ENCODE data around the gene RNPEPL1.
A peak's percentile ranks its signal among the peaks of the same experiment; 100 is the strongest.

RNPEPL1 gene

DNA sequence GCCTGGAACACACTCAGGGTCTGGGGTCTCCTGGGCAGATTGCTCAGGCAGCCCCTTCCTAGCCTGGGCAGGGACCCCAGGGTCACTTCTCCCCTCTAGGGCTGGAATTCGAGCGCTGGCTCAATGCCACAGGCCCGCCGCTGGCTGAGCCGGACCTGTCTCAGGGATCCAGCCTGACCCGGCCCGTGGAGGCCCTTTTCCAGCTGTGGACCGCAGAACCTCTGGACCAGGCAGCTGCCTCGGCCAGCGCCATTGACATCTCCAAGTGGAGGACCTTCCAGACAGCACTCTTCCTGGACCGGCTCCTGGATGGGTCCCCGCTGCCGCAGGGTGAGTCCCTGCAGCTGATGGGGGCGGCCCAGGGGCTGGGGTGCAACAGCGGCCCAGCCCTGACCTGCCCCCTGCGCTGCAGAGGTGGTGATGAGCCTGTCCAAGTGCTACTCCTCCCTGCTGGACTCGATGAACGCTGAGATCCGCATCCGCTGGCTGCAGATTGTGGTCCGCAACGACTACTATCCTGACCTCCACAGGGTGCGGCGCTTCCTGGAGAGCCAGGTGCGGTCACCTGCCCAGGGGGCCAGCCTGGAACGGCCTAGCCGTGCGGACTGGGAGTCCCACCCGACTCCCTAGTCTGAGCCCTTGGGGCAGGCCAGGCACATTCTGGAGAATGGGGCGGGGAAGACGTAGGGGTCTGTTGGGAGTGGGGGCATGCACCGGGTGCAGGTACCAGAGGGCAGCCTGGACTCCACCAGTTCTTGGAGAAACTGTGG, 8.3 kb downstream of the RNPEPL1 start:
- DNase-seq (ENCODE audit: low spot score) = no peak

DNA sequence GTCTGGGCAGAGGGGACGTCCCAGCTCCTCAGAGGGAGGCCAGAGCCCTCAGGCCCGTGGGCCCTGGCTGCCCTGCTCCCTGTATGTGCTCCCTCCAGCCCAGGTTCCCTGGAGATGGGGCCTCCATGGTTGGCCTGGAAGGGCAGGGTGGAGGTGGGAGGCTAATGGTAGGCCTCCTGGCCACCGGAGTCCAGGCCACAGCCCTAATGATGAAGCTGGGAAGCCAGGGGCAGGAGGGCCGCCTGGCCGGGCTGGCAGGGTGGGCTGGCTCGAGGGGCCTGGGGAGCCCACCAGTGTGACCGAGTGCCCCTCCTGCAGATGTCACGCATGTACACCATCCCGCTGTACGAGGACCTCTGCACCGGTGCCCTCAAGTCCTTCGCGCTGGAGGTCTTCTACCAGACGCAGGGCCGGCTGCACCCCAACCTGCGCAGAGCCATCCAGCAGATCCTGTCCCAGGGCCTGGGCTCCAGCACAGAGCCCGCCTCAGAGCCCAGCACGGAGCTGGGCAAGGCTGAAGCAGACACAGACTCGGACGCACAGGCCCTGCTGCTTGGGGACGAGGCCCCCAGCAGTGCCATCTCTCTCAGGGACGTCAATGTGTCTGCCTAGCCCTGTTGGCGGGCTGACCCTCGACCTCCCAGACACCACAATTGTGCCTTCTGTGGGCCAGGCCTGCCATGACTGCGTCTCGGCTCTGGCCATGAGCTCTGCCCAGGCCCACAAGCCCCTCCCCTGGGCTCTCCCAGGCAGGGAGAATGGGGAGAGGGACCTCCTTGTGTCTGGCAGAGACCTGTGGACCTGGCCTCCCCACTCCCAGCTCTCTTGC, 9.2 kb downstream of the RNPEPL1 start:
- no peak for DNase-seq (ENCODE audit: low spot score)

DNA sequence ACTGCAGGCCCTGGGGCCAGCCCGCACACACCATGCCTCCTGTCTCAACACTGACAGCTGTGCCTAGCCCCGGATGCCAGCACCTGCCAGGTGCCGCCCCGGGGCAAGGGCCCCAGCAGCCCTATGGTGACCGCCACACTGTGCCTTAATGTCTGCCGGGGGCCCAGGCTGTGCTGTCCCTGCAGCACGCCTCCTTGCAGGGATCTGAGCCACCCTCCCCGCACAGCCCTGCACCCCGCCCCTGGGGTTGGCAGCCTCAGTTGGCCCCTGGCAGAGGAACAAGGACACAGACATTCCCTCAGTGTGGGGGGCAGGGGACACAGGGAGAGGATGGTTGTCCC, 9.8 kb downstream of the RNPEPL1 start:
- no peak for DNase-seq (ENCODE audit: low spot score)

DNA sequence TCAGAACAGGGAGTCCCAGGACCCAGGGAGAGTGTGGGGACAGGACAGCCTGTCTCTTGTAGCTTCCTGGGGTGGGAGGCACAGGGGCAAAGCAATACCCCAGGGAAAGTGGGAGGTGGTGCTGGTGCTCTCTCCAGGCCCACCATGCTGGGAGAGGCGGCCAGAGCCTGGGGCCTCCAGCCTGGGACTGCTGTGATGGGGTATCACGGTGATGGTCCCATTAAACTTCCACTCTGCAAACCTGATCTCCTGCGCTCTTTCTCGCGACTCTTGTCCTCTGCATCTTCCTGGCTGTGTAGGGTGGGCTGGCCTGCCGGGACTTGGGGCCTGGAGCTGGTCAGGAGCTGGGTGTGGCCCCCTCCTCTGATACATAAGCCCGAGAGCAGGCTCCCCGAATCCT, 10.2 kb downstream of the RNPEPL1 start:
- no peak for DNase-seq (ENCODE audit: low spot score)

DNA sequence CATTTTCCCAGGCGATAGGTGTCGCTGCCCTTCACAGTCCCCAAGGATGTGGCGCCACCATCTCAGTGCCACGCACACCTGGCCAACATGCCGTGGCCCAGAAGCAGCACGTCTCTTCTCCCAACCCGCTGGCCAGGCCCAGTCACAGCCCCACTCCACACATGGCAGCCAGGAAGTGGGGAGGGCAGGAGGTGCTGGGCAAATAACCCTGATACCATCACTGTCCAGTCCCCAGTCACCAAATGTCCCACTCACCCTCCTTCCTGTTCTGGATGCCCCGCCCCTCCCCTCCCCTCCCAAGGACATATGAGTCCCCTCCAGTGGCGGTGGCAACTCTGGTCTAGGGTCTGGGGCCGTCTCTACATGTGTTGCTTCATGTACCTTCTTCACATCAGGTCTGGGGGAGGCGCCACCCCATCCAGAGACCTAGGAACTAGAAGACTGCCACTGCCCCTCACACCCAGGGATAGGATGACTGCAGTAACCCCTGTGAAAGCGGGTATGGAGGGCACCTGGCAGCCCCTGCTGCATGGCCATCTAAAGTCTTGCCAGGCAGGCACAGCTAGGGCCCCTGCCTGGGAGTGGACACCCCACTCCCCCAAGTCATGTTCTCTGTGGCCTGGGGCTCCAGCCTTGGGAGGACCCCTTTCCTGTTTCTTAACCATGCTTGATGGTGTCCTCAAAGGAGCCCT, 10.9 kb downstream of the RNPEPL1 start:
- DNase-seq (ENCODE audit: low spot score) = no peak

DNA sequence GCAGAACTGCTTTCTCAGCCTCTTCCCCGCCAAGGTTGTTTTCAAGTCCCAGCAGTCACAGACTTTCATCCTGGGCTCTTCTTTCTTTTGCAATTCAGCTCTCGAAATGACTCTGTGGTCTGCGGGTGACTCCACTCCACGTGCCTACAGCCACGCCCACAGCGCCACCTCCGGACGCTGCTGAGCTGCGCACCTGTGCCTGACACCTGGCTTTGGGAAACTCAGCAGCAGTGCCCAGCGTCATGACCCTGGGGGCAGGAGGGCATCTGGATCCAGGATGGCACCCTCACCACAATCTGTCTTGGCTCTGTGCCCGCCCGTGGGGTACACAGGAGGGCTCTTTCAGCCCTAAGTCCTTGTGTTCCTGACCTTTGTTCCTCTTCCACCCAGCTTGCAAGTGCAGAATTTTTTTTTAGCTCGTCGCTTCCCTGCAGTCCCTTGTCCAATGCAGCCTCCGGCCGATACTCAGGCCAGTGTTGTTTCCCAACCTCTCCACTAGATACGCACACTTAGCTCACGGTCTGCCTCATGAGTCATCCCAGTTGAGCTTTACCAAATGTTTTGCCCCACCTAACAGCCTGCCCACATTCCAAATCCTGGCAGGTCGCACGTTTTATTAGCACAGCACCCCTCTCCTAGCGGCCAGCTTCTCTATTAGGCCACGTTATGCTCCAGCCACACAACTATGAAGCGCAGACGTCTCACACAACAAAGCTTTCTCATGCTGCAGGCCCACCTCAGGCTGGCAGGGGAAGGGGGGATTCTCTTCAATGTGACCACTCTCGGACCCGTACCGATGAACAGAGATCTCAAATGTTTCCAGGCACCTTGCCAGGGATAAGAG, 11.7 kb downstream of the RNPEPL1 start:
- no peak for DNase-seq (ENCODE audit: low spot score)

DNA sequence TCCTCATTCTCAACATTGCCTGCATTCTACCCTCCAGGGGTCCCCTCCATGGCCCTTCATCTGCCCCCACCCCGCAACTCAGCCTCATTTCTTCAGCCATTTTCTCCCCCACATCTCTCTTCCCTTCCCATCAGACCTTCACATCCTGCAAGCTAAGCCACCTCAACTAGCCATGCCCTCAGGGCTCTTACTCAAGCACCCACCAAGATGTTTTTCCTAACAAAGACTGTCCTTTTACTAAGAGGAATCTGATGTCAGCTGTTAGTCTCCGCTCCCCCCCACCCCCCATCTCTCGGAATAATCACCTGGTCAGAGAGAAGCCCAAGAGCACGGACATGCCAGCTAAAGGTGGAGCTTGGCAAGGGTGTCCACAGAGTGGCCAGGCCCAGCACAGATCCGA, 13.5 kb downstream of the RNPEPL1 start:
- DNase-seq (ENCODE audit: low spot score) = no peak

DNA sequence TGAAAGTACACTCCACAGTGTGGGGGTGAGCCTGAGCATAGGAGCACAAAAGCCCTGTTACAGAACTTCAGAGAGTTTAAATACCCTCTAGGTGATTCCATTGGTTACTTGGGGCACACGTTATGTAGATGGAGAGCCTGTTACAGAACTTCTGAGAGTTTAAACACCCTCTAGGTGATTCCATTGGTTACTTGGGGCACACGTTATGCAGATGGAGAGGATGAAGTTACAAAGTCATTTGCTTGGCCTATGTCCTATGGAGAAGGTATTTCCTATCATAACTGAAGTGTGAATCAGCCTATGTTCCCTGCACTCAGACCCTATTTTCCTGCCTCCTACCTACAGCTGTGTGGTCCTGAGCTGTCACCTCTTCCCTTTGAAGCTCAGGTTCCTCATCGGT, 14.5 kb downstream of the RNPEPL1 start:
- DNase-seq (ENCODE audit: low spot score) = no peak

DNA sequence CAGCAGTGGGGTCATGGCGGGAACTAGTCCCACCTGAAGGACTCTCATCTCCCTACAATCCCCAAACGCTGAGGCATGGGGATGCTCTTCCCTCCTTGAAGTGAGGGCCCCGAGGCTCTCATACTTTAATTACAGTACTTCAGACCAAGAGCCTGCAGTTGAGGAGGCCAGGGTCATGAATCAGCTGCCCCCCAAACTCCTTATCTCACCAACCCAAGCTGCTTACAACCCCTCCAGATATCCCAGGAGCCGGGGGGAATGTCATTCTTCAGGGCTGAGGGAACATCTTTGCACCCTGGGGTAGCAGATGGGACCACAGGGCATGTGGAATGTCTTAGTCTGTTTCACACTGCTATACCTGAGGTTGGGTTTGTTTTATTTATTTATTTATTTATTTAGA, 15.5 kb downstream of the RNPEPL1 start:
- no peak for DNase-seq (ENCODE audit: low spot score)

DNA sequence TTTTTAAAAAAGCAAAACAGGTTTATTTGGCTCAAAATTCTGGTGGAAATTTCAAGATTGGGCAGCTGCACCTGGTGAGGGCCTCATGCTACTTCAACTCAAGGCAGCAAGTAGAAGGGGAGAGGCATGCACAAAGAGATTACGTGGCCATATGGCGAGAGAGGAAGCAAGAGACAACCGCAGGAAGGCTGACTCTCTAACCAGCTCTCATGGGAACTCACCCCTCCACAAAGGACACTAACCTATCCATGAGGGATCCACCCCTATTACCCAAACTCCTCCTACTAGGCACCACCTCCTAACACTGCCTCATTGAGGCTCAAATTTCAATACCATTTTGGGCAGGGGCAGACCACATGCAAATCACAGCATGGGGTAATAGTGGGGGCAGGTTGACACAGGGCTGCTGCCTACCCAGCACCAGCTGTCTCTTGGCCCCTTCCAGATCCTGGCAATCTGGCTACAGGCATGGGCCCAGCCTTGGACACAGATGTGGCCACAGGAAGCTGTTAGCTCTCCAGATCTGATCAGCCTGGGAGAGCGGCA, 16.3 kb downstream of the RNPEPL1 start:
- DNase-seq (ENCODE audit: low spot score) = no peak

DNA sequence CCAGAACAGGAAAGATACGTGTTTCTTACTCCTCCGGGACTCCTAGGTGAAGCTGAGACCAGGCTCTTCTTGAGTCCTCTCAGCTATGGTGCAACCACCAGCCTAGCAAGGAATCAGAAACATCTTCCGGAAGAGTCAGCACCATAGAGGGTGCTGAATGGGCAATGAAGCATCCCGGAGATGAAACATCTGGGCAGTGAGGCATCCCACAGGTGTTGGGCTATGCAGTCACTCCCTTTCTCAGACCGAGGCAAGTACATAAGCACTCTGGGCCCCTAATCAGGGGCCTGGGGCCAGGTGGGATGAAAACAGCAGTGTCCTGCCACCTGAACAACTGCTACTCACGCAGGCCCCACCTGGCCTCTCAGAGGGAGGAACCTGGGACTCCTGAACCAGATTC, 16.8 kb downstream of the RNPEPL1 start:
- DNase-seq (ENCODE audit: low spot score) = no peak

DNA sequence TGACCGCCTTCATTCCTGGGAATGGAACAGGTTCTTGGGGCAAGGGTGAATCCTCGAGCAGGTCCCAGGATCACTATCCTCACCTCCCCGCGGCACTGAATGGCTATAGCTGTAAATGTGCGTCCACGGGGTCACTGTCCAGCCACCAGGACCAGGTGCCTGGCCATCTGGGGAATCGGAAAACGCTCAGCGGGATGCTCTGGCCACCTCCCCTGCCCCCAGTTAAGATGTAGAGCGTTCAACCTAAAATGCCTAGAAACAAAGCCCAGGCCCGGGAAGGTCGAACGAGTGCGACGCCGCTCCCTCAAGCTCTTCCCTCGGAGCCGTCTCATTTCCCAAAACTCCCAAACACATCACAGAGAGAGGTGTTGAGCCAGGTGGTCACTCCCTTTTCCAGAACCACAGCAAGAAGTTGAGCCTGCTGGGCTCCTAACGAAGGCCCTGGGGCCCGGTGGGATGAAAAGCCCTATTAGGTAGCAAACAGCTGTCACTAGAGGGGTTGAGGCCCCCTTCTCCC, 17.5 kb downstream of the RNPEPL1 start:
- DNase-seq (ENCODE audit: low spot score) = no peak

DNA sequence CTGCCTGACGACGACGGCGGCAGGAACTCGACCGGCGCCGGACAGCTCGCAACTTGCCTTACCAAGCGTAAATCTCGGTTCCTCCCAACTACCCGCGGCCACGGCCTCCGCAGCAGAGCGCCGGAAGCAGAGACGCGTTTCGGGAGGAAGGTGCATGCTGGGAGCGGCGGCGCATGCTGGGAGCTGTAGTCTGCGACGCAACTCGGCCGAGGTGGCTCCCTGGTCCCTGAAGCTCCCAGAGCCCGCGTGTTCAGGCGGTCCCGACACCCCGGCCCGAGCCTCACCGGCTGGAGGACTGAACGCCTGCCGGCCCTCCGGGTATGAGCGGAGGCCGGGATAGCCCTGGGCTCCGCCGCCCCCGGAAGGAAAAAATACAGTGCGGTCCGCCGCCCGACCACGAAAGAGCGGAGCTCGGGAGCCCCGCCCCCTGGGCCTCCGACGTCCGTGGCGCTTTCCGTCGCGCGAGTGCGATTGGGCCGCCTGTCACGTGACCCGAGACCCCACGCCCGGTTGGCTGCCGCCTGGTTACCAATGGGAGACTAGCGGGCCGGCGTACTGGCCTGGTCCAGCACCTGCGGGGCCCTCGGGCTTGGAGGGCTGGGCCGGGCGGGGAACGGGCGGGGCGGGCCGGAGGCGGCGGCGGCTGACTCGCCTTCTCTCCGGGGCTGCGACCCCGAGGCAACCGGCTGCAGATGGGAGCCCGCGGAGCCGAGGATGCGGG, 18.1 kb downstream of the RNPEPL1 start, which contains the start of gene CAPN10:
TSS of gene CAPN10 (plus strand) at position 537 of the 721 bp plus-strand sequence. CDS start at position 715, 178 bp downstream.
- DNase-seq (ENCODE audit: low spot score) = peak; percentile 98

DNA sequence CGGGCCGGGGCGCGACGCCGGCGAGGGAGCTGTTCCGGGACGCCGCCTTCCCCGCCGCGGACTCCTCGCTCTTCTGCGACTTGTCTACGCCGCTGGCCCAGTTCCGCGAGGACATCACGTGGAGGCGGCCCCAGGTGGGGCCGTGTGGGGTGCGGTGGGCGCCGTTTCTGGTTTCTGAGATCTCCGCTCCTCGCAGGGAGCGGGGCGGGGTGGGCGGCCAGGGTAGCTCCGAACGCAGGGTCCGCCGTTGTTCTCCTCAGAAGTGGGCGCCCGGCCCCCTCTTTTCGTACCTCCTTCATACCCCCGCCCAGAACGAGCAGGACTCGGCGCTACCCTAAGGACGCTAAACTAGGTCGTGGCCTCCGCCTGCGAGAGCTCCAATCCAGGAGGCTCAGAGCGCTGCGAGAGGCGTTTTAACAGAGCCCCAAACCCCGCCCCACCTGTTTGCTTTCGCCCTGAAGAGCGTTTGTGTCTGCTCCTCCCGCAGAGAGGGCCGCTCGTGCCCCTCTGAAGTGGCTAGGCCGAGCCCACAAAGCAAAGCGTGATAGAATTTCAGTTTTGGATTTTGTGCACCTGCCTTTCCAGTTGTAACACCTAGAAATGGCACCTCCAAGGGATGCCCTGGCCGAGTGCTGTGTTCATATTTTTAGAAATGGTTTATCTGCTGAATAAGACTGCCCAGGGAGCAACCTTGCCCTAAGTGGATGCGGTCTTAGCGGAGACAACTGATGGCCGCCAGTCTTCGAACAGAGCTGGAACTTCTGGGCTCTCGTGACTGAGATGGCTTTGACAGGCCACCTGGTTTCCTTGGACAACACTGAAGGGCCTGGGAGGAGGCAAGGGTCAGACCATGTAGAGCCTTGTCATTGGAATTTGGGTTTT, 18.9 kb downstream of the RNPEPL1 start:
- DNase-seq (ENCODE audit: low spot score) = no peak

DNA sequence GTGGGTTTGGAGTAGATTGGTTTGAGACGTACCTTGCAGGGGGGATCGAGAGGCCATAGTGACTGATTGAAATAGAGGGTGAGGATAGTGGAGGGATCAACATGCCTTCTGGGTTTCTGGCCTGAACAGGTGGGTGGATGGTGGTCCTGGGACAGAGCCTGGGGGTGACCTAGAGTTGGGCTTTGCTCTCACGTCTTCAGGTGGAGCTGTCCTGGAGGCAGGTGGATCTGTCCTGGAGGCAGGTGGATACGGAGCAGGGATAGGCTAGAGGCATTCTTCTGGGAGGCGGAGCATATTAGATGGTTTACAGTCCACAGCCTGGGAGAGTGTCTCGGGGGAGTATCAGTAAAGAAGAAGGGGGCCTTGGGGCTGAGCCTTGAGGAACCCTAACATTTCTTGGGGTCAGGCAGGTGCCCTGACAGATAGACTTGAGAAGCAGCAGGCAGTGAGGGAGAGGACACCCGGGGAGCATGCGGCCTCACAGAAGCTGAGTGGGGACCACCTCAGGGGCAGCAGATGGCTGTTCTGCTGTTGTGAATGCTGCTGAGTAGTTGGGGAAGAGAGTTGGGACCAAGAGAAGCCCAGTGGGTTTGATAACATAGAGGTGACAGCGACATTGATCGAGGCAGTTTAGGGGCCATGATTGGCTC, 19.8 kb downstream of the RNPEPL1 start:
- DNase-seq (ENCODE audit: low spot score) = no peak

DNA sequence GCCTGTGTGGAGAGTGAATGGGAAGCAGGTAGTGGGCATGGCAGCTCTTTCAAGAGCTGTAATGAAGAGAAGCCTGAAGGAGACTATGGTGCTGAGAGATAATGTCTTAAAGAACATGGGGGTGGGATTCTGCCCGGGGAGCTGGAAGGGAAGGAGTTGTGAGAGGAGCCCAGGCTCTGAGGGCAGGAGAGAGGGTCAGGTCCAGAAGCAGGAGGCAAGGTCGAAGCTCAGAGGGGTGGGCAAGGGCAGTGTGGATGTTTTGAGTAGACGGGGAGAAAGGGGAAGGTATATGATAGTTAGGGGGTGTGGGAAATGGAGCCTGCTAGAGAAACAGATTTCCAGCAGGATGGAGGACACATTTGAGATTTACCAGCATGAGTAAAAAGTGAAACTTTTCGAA, 20.4 kb downstream of the RNPEPL1 start:
- no peak for DNase-seq (ENCODE audit: low spot score)

DNA sequence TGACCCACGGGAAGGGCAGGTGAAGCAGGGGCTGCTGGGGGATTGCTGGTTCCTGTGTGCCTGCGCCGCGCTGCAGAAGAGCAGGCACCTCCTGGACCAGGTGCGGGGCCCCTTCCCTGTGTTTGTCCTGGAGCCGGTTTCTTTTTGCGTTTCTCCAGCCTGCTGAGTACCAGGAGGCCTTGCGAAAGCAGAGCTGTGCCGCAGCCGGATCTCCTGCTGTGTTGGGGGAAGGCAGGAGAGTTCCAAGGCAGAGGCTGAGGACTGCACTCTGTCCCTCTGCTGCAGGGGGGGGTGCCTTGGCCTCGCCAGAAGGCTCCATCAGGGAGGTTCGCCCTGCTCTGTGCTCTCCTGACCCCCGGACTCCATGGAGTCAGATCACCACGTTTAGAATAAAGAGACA, 21.1 kb downstream of the RNPEPL1 start:
- no peak for DNase-seq (ENCODE audit: low spot score)

DNA sequence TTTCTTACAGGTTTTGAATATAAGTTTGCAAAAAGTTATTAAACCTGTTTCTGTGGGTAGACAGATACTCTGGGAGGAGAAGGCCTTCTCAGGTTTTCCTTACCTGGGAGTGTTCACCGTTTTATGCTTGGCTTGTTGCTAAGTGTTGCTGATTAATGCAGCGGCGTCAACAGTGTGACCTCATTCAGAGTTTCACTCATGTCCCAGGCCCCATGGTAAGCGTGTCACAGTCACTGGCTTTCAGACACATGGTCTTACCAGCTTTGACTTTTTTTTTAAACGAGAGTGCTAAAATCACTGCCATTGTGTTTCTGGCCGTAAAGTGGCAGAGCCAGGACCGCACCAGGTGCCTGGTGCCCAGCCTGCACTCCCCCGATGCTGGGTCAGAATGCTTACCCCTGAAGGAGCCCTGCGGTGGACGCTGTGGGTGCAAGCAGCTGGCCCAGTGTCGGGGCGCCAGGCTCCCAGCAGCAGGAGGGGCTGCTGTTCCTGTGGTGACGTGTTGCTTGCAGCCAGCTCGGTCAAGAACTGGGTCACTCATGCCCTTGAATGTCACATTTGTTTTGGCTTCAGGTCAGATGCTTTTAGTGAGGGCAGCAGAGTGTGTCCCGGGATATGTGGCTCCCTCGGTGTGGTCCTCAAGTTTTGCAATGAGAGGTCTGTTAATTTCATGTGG, 21.7 kb downstream of the RNPEPL1 start:
- DNase-seq (ENCODE audit: low spot score) = no peak

DNA sequence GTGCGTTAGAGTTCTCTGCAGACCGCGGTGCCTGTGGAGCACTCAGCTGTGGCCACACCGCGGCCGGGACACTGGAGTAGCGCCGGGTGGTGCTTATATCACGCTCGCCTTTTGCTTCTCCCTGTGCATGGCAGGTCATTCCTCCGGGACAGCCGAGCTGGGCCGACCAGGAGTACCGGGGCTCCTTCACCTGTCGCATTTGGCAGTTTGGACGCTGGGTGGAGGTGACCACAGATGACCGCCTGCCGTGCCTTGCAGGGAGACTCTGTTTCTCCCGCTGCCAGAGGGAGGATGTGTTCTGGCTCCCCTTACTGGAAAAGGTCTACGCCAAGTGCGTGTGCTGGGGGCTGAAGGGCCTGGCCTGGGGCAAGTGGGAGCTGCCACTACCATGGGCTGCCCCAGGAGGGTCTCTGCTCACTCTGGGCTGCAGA, 22.4 kb downstream of the RNPEPL1 start:
- no peak for DNase-seq (ENCODE audit: low spot score)
